HCT116 (cell line): ENCODE results near the gene KLF6. TPM values are rescaled to one million over a fixed set of nuclear protein-coding genes. Genes with fewer than 3 reads are reported as not detected.

Source experiments
- ATAC-seq: fragments of 200-7000 bp; cut with Tn5 transposase; 2 replicates; pipeline ENCODE4 v1.9.1; 2020; ENCODE audit warnings: mild to moderate bottlenecking, moderate library complexity
- BruUV-seq: library from RNA; stranded (reverse); fragments of 400-500 nt; replicated peaks from 2 replicates; lab custom pipeline; 2021; lab: Mats Ljungman, UMichigan
- CTCF ChIA-PET: fragments of 300-600 bp; sonication (Branson Sonifier 250); formaldehyde crosslinking; loops from one replicate; lab custom pipeline; 2021; ENCODE audit warnings: antibody characterized with exemption; lab: Charles Lee
- POLR2A ChIA-PET: fragments of 300-600, 350-600 bp; sonication (Branson Sonifier 250); formaldehyde crosslinking; loops from one replicate; lab custom pipeline; 2021; ENCODE audit warnings: antibody characterized with exemption; lab: Charles Lee
- RAD21 ChIA-PET, 2 experiments: fragments of 300-600 bp; sonication (Branson Sonifier 250); formaldehyde crosslinking; loops; one replicate each; lab custom pipeline; 2023; ENCODE audit warnings: low total read pairs in 2 of 2; ENCODE audit not compliant: uncharacterized antibody in 2 of 2, unreplicated experiment in 2 of 2, low non-redundant PET in 1 of 2; lab: Charles Lee
- DNase-seq: peaks from one replicate; pipeline ENCODE4 v3.0.0-alpha.2; 2010; ENCODE audit warnings: low read depth, low spot score
- H2AFZ ChIP-seq: fragments of 200-600 bp; shearing (Covaris generic), sonication (generic); 2 replicates; pipeline ENCODE4 v1.6.1; 2017; ENCODE audit warnings: low read depth, mixed run types, mixed read lengths, antibody characterized with exemption, low read length; ENCODE audit not compliant: poor library complexity, severe bottlenecking
- H3K27ac ChIP-seq: 2 replicates; pipeline ENCODE4 v1.5.1; 2012; ENCODE audit warnings: low read depth, low read length
- H3K27me3 ChIP-seq: fragments of 200-600 bp; sonication (generic); 2 replicates; pipeline ENCODE4 v1.6.1; 2016; ENCODE audit warnings: mixed run types, low read length, mixed read lengths; ENCODE audit not compliant: insufficient read depth
- H3K36me3 ChIP-seq, 2 experiments: fragments of 200-500 bp in 1 of 2; fragments of 200-600 bp in 1 of 2; sonication (Bioruptor generic) in 1 of 2; sonication (generic) in 1 of 2; 2 replicates each; pipeline versions ENCODE4 v1.5.1 to v1.6.1; 2014 to 2016; ENCODE audit warnings: low read length in 2 of 2, inconsistent platforms in 1 of 2, mixed read lengths in 1 of 2, mixed run types in 1 of 2; ENCODE audit not compliant: insufficient read depth in 2 of 2, control insufficient read depth in 1 of 2
- H3K4me1 ChIP-seq, 2 experiments: fragments of 200-600 bp in 1 of 2; sonication (generic) in 1 of 2; 2 replicates each; pipeline versions ENCODE4 v1.5.1 to v1.6.1; 2012 to 2017; ENCODE audit warnings: low read length in 2 of 2, inconsistent platforms in 1 of 2, mild to moderate bottlenecking in 1 of 2, mixed read lengths in 1 of 2, mixed run types in 1 of 2, moderate library complexity in 1 of 2; ENCODE audit not compliant: insufficient read depth in 2 of 2, control insufficient read depth in 1 of 2
- H3K4me2 ChIP-seq: fragments of 200-600 bp; sonication (generic); 2 replicates; pipeline ENCODE4 v1.6.1; 2017; ENCODE audit warnings: mixed run types, low read length, mixed read lengths
- H3K4me3 ChIP-seq, 2 experiments: fragments of 200-600 bp in 1 of 2; sonication (generic) in 1 of 2; replicated peaks in 1 of 2; 2 replicates each; pipeline ENCODE4 v1.5.1; 2011 to 2016; ENCODE audit warnings: low read length in 2 of 2, control low read depth in 1 of 2, low read depth in 1 of 2, mild to moderate bottlenecking in 1 of 2, mixed read lengths in 1 of 2, mixed run types in 1 of 2
- H3K79me2 ChIP-seq: fragments of 200-600 bp; sonication (generic); 2 replicates; pipeline ENCODE4 v1.6.1; 2017; ENCODE audit warnings: mild to moderate bottlenecking, mixed run types, low read length, moderate library complexity, mixed read lengths; ENCODE audit not compliant: insufficient read depth
- H3K9ac ChIP-seq: fragments of 200-600 bp; sonication (generic); 2 replicates; pipeline ENCODE4 v1.6.1; 2016; ENCODE audit warnings: low read length, mixed read lengths
- H3K9me2 ChIP-seq: fragments of 200-600 bp; sonication (generic), shearing (Covaris generic); 2 replicates; pipeline ENCODE4 v1.6.1; 2017; ENCODE audit warnings: mixed run types, mild to moderate bottlenecking, moderate library complexity; ENCODE audit not compliant: insufficient read depth
- H3K9me3 ChIP-seq, 2 experiments: fragments of 200-500 bp in 1 of 2; fragments of 200-600 bp in 1 of 2; sonication (Bioruptor generic) in 1 of 2; sonication (generic) in 1 of 2; 2 replicates each; pipeline ENCODE4 v1.6.1; 2014 to 2017; ENCODE audit warnings: low read length in 2 of 2, mixed read lengths in 2 of 2, inconsistent platforms in 1 of 2, low read depth in 1 of 2, mild to moderate bottlenecking in 1 of 2, mixed run types in 1 of 2, moderate library complexity in 1 of 2; ENCODE audit not compliant: control insufficient read depth in 1 of 2, insufficient read depth in 1 of 2
- H4K20me1 ChIP-seq: fragments of 200-600 bp; sonication (generic), shearing (Covaris generic); 2 replicates; pipeline ENCODE4 v1.6.1; 2017; ENCODE audit warnings: mixed run types, mild to moderate bottlenecking, moderate library complexity; ENCODE audit not compliant: insufficient read depth
- CBX3 ChIP-seq: IDR thresholded peaks from 2 replicates; pipeline ENCODE4 v1.6.1; 2012; ENCODE audit warnings: low read depth
- CEBPB ChIP-seq: IDR thresholded peaks from 2 replicates; pipeline ENCODE4 v1.6.1; 2012; ENCODE audit warnings: low read depth
- EGR1 ChIP-seq: IDR thresholded peaks from 2 replicates; pipeline ENCODE4 v1.6.1; 2012; ENCODE audit warnings: low read depth
- ELF1 ChIP-seq: IDR thresholded peaks from 2 replicates; pipeline ENCODE4 v1.6.1; 2012; ENCODE audit warnings: low read depth, borderline replicate concordance
- EZH2phosphoT487 ChIP-seq: fragments of 200-600 bp; IDR thresholded peaks from 2 replicates; pipeline ENCODE4 v1.6.1; 2018; ENCODE audit warnings: antibody characterized with exemption, borderline replicate concordance
- FOSL1 ChIP-seq: IDR thresholded peaks from 2 replicates; pipeline ENCODE4 v1.6.1; 2012; ENCODE audit warnings: low read depth
- POLR2A ChIP-seq: IDR thresholded peaks from 2 replicates; pipeline ENCODE4 v1.7.0; 2011; ENCODE audit warnings: borderline replicate concordance; ENCODE audit not compliant: insufficient read depth, insufficient read length; ENCODE audit errors: extremely low read depth
- POLR2AphosphoS5 ChIP-seq: IDR thresholded peaks from 2 replicates; pipeline ENCODE4 v1.6.1; 2011; ENCODE audit warnings: mild to moderate bottlenecking, low read depth, low read length, moderate library complexity
- RAD21 ChIP-seq: IDR thresholded peaks from 2 replicates; pipeline ENCODE4 v1.6.1; 2012; ENCODE audit warnings: low read depth, mild to moderate bottlenecking
- SP1 ChIP-seq: IDR thresholded peaks from 2 replicates; pipeline ENCODE4 v1.6.1; 2012; ENCODE audit warnings: low read depth
- SRF ChIP-seq: IDR thresholded peaks from 2 replicates; pipeline ENCODE4 v1.6.1; 2012; ENCODE audit warnings: low read depth
- TCF7L2 ChIP-seq: IDR thresholded peaks from 2 replicates; pipeline ENCODE4 v1.7.0; 2011; ENCODE audit warnings: borderline replicate concordance, inconsistent platforms; ENCODE audit not compliant: insufficient read depth, insufficient read length; ENCODE audit errors: extremely low read depth
- intact Hi-C: fragments of 100-400 bp; cut with micrococcal nuclease; formaldehyde crosslinking; loops from 2 replicates; pipeline ENCODE4 v1.10.0; 2022
- total RNA-seq: library from RNA; stranded (reverse); gene quantifications from one replicate; pipeline ENCODE4 v1.2.1, GENCODE V29; 2021; ENCODE audit not compliant: unreplicated experiment
- TF ChIP-seq, protein P1 (sequence below): IDR thresholded peaks from 2 replicates; pipeline ENCODE4 v1.6.1; 2012
- TF ChIP-seq, protein P2 (sequence below): IDR thresholded peaks from 2 replicates; pipeline ENCODE4 v1.6.1; 2011; ENCODE audit warnings: mild to moderate bottlenecking, low read length, moderate library complexity; ENCODE audit not compliant: insufficient replicate concordance; ENCODE audit errors: extremely low read depth
- TF ChIP-seq, protein P3 (sequence below), 3 experiments: fragments of 200-600 bp in 1 of 3; sonication (generic) in 1 of 3; IDR thresholded peaks in 2 of 3; conservative IDR thresholded peaks in 1 of 3; 2 replicates each; pipeline ENCODE4 v1.5.1; 2012 to 2017; ENCODE audit warnings: low read depth in 2 of 3, low read length in 2 of 3, antibody characterized with exemption in 1 of 3, borderline replicate concordance in 1 of 3, control low read depth in 1 of 3, mild to moderate bottlenecking in 1 of 3, mixed read lengths in 1 of 3, mixed run types in 1 of 3, moderate library complexity in 1 of 3; ENCODE audit not compliant: insufficient read depth in 1 of 3
- TF ChIP-seq, protein P4 (sequence below): IDR thresholded peaks from 2 replicates; pipeline ENCODE4 v1.6.1; 2012
- TF ChIP-seq, protein P5 (sequence below): IDR thresholded peaks from 2 replicates; pipeline ENCODE4 v1.6.1; 2012; ENCODE audit warnings: low read depth

Gene KLF6
- total RNA-seq, 1 experiment from 2014 or later, result 82.2 TPM

DNA sequence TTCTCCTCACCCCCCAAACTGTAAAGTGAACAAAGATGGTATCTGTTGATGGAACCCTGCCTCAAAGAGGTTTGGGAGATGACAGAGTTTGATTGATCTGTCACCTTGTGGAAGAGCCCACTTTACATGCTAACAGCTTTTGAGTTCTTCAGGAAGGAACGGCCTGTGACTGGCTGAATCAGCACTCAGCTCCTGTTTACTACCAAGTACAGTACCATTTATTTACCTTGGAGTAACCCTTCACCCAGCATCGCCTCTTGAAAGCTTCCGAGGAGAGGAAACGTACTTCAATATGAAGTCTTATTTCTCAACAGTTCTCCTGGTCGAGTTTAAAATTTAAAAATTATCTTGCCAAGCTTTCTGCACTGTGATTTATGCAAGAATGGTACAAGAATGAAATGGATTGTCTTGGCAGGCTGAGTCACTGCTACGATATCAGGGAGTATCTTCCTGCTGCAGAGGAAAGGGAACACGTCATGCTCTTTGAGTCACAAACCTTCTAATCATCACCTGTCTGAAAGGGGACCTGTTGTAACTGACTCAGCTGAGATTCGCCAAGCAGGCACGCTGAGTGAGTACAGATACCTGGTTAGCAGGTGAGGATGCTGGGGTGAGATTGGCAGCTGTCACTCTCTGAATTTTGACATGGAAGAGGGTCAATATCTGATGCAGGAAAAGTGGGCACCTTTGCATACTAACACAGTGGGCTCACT is 30.1 kb downstream of the KLF6 start (continued):
- TF ChIP-seq, protein P1, sequence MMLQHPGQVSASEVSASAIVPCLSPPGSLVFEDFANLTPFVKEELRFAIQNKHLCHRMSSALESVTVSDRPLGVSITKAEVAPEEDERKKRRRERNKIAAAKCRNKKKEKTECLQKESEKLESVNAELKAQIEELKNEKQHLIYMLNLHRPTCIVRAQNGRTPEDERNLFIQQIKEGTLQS, result peak; percentile 56; the same call in 1 of the 2 replicates
- no peak for TF ChIP-seq EZH2phosphoT487
- TF ChIP-seq, all 23 proteins: peak for 12

DNA sequence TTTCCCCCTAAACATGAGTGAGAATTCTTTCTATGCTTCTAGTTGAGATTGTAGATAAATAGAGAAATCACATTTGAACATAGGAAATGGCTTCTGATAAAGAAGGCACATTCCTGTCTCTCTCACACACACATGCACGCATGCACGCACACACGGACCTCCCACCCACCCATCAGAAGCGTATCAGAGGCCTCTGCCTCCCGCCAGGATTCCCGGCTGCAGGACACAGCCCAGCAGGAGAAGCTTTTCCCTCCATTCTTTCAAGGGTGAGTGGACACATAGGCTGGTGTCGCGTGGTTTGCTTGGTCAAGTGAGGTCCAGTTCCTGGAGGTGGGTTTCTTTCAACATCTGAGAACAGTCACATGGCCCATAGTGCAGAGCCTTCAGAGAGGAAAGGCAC is 34.2 kb downstream of the KLF6 start:
- DNase-seq (no peak), ATAC-seq (no peak)
- no peaks in the 10 kb centered on the region for H3K27me3 ChIP-seq
- intact Hi-C loops, result loop anchor here (10.0 kb wide), 1 partner anchor 286 kb away; no protein-coding TSS in a partner anchor
- peak overlapping the region; percentile 38 for H2AFZ ChIP-seq
- no peaks in the 10 kb centered on the region for H3K79me2 ChIP-seq
- POLR2A ChIA-PET, result no interaction called here
- no peak overlapping the region for H3K9ac ChIP-seq
- H3K4me1 ChIP-seq, result peaks cover 13 to 20% of the 10 kb centered on the region in 2 experiments
- RAD21 ChIA-PET, result no interaction called here
- CTCF ChIA-PET, result no interaction called here
- no peak overlapping the region for H3K4me2 ChIP-seq
- no peak overlapping the region for H3K4me3 ChIP-seq
- H4K20me1 ChIP-seq, result no peaks in the 10 kb centered on the region
- H3K36me3 ChIP-seq, result no peaks in the 10 kb centered on the region
- H3K9me2 ChIP-seq, result no peaks in the 10 kb centered on the region
- no TSS peak for BruUV-seq
- no peak overlapping the region for H3K27ac ChIP-seq
- no peaks in the 10 kb centered on the region for H3K9me3 ChIP-seq
- TF ChIP-seq EGR1, result no peak
- TF ChIP-seq TCF7L2, result no peak
- TF ChIP-seq, protein P2, sequence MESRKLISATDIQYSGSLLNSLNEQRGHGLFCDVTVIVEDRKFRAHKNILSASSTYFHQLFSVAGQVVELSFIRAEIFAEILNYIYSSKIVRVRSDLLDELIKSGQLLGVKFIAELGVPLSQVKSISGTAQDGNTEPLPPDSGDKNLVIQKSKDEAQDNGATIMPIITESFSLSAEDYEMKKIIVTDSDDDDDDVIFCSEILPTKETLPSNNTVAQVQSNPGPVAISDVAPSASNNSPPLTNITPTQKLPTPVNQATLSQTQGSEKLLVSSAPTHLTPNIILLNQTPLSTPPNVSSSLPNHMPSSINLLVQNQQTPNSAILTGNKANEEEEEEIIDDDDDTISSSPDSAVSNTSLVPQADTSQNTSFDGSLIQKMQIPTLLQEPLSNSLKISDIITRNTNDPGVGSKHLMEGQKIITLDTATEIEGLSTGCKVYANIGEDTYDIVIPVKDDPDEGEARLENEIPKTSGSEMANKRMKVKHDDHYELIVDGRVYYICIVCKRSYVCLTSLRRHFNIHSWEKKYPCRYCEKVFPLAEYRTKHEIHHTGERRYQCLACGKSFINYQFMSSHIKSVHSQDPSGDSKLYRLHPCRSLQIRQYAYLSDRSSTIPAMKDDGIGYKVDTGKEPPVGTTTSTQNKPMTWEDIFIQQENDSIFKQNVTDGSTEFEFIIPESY, result no peak
- TF ChIP-seq POLR2A, result no peak
- no peak for TF ChIP-seq SP1
- no peak for TF ChIP-seq CBX3
- TF ChIP-seq, protein P3, sequence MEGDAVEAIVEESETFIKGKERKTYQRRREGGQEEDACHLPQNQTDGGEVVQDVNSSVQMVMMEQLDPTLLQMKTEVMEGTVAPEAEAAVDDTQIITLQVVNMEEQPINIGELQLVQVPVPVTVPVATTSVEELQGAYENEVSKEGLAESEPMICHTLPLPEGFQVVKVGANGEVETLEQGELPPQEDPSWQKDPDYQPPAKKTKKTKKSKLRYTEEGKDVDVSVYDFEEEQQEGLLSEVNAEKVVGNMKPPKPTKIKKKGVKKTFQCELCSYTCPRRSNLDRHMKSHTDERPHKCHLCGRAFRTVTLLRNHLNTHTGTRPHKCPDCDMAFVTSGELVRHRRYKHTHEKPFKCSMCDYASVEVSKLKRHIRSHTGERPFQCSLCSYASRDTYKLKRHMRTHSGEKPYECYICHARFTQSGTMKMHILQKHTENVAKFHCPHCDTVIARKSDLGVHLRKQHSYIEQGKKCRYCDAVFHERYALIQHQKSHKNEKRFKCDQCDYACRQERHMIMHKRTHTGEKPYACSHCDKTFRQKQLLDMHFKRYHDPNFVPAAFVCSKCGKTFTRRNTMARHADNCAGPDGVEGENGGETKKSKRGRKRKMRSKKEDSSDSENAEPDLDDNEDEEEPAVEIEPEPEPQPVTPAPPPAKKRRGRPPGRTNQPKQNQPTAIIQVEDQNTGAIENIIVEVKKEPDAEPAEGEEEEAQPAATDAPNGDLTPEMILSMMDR (IDR thresholded peaks at IDR 0.05 in 2 of 3, conservative IDR thresholded peaks at IDR 0.05 in 1 of 3; ENCODE audit: borderline replicate concordance in 1 of 3, insufficient read depth in 1 of 3, low read depth in 2 of 3, low read length in 2 of 3), result no peak
- TF ChIP-seq, protein P4, sequence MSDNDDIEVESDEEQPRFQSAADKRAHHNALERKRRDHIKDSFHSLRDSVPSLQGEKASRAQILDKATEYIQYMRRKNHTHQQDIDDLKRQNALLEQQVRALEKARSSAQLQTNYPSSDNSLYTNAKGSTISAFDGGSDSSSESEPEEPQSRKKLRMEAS, result no peak
- TF ChIP-seq SRF, result no peak
- TF ChIP-seq EZH2phosphoT487, result no peak
- TF ChIP-seq POLR2AphosphoS5, result no peak
- TF ChIP-seq, protein P5, sequence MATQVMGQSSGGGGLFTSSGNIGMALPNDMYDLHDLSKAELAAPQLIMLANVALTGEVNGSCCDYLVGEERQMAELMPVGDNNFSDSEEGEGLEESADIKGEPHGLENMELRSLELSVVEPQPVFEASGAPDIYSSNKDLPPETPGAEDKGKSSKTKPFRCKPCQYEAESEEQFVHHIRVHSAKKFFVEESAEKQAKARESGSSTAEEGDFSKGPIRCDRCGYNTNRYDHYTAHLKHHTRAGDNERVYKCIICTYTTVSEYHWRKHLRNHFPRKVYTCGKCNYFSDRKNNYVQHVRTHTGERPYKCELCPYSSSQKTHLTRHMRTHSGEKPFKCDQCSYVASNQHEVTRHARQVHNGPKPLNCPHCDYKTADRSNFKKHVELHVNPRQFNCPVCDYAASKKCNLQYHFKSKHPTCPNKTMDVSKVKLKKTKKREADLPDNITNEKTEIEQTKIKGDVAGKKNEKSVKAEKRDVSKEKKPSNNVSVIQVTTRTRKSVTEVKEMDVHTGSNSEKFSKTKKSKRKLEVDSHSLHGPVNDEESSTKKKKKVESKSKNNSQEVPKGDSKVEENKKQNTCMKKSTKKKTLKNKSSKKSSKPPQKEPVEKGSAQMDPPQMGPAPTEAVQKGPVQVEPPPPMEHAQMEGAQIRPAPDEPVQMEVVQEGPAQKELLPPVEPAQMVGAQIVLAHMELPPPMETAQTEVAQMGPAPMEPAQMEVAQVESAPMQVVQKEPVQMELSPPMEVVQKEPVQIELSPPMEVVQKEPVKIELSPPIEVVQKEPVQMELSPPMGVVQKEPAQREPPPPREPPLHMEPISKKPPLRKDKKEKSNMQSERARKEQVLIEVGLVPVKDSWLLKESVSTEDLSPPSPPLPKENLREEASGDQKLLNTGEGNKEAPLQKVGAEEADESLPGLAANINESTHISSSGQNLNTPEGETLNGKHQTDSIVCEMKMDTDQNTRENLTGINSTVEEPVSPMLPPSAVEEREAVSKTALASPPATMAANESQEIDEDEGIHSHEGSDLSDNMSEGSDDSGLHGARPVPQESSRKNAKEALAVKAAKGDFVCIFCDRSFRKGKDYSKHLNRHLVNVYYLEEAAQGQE, result no peak
- TF ChIP-seq RAD21, result no peak
- no peak for TF ChIP-seq FOSL1
- no peak for TF ChIP-seq ELF1
- no peak for TF ChIP-seq CEBPB
